HAP-1 (cell line): ENCODE results near the gene GUCY1B1.

Experiments used
- DNase-seq, 2 experiments: peaks; one replicate each; pipeline ENCODE4 v3.0.0-alpha.2; 2016 to 2020; ENCODE audit warnings: low spot score in 2 of 2
- H3K27me3 ChIP-seq: fragments of 250-450 bp; sonication (Bioruptor Pico); 2 replicates; pipeline ENCODE4 v1.5.1; 2020; ENCODE audit warnings: low read depth, mild to moderate bottlenecking, moderate library complexity
- H3K36me3 ChIP-seq: fragments of 250-450 bp; sonication (Bioruptor Pico); replicated peaks from 2 replicates; pipeline ENCODE4 v1.5.1; 2020; ENCODE audit warnings: mild to moderate bottlenecking
- H3K4me1 ChIP-seq: fragments of 250-450 bp; sonication (Bioruptor Pico); 2 replicates; pipeline ENCODE4 v1.5.1; 2020; ENCODE audit warnings: mild to moderate bottlenecking
- H3K4me3 ChIP-seq: fragments of 250-450 bp; sonication (Bioruptor Pico); 2 replicates; pipeline ENCODE4 v1.5.1; 2020; ENCODE audit warnings: mild to moderate bottlenecking, moderate library complexity
- H3K9me3 ChIP-seq: fragments of 250-450 bp; sonication (Bioruptor Pico); 2 replicates; pipeline ENCODE4 v1.5.1; 2020; ENCODE audit warnings: mild to moderate bottlenecking, moderate library complexity
- in situ Hi-C: fragments of 300-500 bp; cut with MboI; formaldehyde crosslinking; loops from 3 replicates; pipeline ENCODE4 v1.14.3; 2020; ENCODE audit warnings: low sequenced_read_pairs, inconsistent platforms, mixed read lengths

GUCY1B1 gene

GRCh38 chr4:155822572-155822971 lies 63.8 kb downstream of the GUCY1B1 start:
- DNase-seq, result no peak
- H3K4me1 ChIP-seq, result peaks cover 12% of the 10 kb centered on the region
- H3K36me3 ChIP-seq, result no peaks in the 10 kb centered on the region
- H3K27me3 ChIP-seq, result no peaks in the 10 kb centered on the region
- H3K4me3 ChIP-seq, result no peak overlapping the region
- H3K9me3 ChIP-seq, result no peaks in the 10 kb centered on the region
- in situ Hi-C loops, result no loop called here

DNA sequence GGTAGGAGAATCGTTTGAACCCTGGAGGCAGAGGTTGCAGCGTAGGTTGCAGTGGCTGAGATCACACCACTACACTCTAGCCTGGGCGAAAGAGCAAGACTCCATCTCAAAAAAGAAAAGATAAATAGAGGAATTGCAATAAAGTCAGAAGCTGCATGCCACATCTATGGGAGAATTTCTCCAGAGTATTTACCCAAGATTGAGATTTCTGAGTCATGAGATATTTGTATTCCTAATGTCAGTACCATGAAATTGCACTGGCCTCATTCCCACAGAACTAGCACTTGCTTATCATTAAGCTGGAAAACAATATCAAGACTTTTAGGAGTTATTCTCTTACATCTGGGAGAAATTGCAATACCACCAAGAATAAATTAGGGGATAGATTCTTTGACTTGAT lies 69.8 kb downstream of the GUCY1B1 start:
- Histone ChIP-seq H3K4me3 (no peak overlapping the region), H3K9me3 (no peaks in the 10 kb centered on the region), H3K4me1 (no peaks in the 10 kb centered on the region), H3K27me3 (no peaks in the 10 kb centered on the region), H3K36me3 (no peaks in the 10 kb centered on the region)
- in situ Hi-C loops, result no loop called here
- no peak for DNase-seq

GRCh38 chr4:155832664-155833063 lies 73.8 kb downstream of the GUCY1B1 start:
- in situ Hi-C loops, result no loop called here
- H3K4me1 ChIP-seq, result no peaks in the 10 kb centered on the region
- H3K4me3 ChIP-seq, result no peak overlapping the region
- no peaks in the 10 kb centered on the region for H3K9me3 ChIP-seq
- DNase-seq, result no peak
- H3K27me3 ChIP-seq, result no peaks in the 10 kb centered on the region
- H3K36me3 ChIP-seq, result no peaks in the 10 kb centered on the region

DNA sequence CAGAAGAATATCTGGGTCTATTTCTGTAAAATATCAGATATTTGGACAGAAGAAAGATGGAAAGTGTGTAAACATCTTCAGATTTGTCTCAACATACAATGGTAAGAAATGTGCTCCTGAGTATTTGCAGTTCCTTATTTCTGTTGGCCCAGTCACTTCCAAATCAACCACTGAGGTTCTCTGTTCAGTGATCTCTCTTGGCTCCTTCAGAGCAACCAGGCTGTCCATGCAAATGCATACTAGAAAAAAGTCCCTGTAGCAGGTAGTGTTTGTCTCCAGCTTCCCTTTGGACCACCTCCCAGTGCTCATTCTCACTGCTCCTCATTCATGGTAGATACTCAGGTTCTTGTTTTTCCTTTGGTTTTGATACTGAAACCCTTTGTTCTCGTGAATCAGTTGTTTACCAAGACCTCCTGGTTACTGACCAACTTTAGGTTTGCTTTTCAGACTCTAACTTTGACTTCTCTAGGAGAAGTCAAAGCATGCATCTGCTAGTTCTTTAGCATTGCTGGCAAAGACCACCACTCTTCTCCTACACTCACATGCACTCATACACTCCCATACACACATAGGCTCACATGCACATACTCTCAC lies 78.5 kb downstream of the GUCY1B1 start:
- Histone ChIP-seq H3K27me3 (no peaks in the 10 kb centered on the region), H3K36me3 (no peaks in the 10 kb centered on the region), H3K4me1 (0 out of 2 replicates have a peak, but pooled peaks cover 3% of the 10 kb centered on the region), H3K9me3 (no peaks in the 10 kb centered on the region), H3K4me3 (no peak overlapping the region)
- in situ Hi-C loops, result no loop called here
- no peak for DNase-seq

GRCh38 chr4:155842080-155842479 lies 83.3 kb downstream of the GUCY1B1 start:
- in situ Hi-C loops, result no loop called here
- Histone ChIP-seq H3K36me3 (no peaks in the 10 kb centered on the region), H3K4me1 (peaks cover 13% of the 10 kb centered on the region), H3K27me3 (no peaks in the 10 kb centered on the region), H3K9me3 (peaks cover 1% of the 10 kb centered on the region; the same call in 1 of the 2 replicates), H3K4me3 (no peak overlapping the region)
- DNase-seq, result no peak

GRCh38 chr4:155846929-155847328 lies 88.1 kb downstream of the GUCY1B1 start:
- H3K4me3 ChIP-seq, result no peak overlapping the region
- peaks cover 7% of the 10 kb centered on the region; the same call in 1 of the 2 replicates for H3K9me3 ChIP-seq
- no peaks in the 10 kb centered on the region for H3K27me3 ChIP-seq
- DNase-seq, result no peak
- peaks cover 12% of the 10 kb centered on the region for H3K4me1 ChIP-seq
- in situ Hi-C loops, result no loop called here
- H3K36me3 ChIP-seq, result no peaks in the 10 kb centered on the region

- in situ Hi-C loops, result no loop called here
- Histone ChIP-seq H3K36me3 (no peaks in the 10 kb centered on the region), H3K27me3 (no peaks in the 10 kb centered on the region), H3K4me1 (peaks cover 12% of the 10 kb centered on the region), H3K4me3 (no peak overlapping the region), H3K9me3 (peaks cover 7% of the 10 kb centered on the region; the same call in 1 of the 2 replicates)
- no peak for DNase-seq
Measured at GRCh38 chr4:155849042-155849441, 90.2 kb downstream of the GUCY1B1 start.

- H3K4me3 ChIP-seq, result no peak overlapping the region
- H3K27me3 ChIP-seq, result no peaks in the 10 kb centered on the region
- no peaks in the 10 kb centered on the region for H3K36me3 ChIP-seq
- peaks cover 19% of the 10 kb centered on the region for H3K4me1 ChIP-seq
- DNase-seq, result no peak
- in situ Hi-C loops, result no loop called here
- 0 out of 2 replicates have a peak, but pooled peaks cover 2% of the 10 kb centered on the region for H3K9me3 ChIP-seq
Measured at GRCh38 chr4:155853189-155853588, 94.4 kb downstream of the GUCY1B1 start.

GRCh38 chr4:155854582-155855226 lies 95.9 kb downstream of the GUCY1B1 start:
- Histone ChIP-seq H3K36me3 (no peaks in the 10 kb centered on the region), H3K4me3 (peak overlapping the region; percentile 12), H3K9me3 (no peaks in the 10 kb centered on the region), H3K27me3 (no peaks in the 10 kb centered on the region), H3K4me1 (peaks cover 19% of the 10 kb centered on the region)
- in situ Hi-C loops, result no loop called here
- peak; percentile 56 to 82 for DNase-seq

- in situ Hi-C loops, result no loop called here
- no peaks in the 10 kb centered on the region for H3K9me3 ChIP-seq
- no peaks in the 10 kb centered on the region for H3K27me3 ChIP-seq
- no peak for DNase-seq
- H3K4me1 ChIP-seq, result peaks cover 19% of the 10 kb centered on the region
- H3K4me3 ChIP-seq, result no peak overlapping the region
- no peaks in the 10 kb centered on the region for H3K36me3 ChIP-seq
Measured at GRCh38 chr4:155855897-155856296, 97.1 kb downstream of the GUCY1B1 start.
